Coronary artery (tissue), 2 donors: ENCODE results near the gene DEGS2.

ENCODE experiments used
- DNase-seq: peaks from one replicate; pipeline ENCODE4 v3.0.0-alpha.2; 2017; ENCODE audit warnings: low spot score
- H3K27ac ChIP-seq, 2 donors: fragments of 200-600 bp; sonication (generic); one replicate each; pipeline ENCODE4 v1.5.1; 2016 to 2019
- H3K4me3 ChIP-seq: fragments of 200-600 bp; sonication (generic); 2 replicates; pipeline ENCODE4 v1.5.1; 2016; ENCODE audit warnings: mild to moderate bottlenecking, moderate library complexity
- TF ChIP-seq, protein P1 (sequence below): fragments of 200-600 bp; sonication (generic); IDR thresholded peaks from one replicate; pipeline ENCODE4 v1.5.1; 2019; ENCODE audit warnings: antibody characterized with exemption

DEGS2 gene

GRCh38 chr14:100116134-100116533 is 43.3 kb downstream of the DEGS2 start:
- TF ChIP-seq, protein P1, sequence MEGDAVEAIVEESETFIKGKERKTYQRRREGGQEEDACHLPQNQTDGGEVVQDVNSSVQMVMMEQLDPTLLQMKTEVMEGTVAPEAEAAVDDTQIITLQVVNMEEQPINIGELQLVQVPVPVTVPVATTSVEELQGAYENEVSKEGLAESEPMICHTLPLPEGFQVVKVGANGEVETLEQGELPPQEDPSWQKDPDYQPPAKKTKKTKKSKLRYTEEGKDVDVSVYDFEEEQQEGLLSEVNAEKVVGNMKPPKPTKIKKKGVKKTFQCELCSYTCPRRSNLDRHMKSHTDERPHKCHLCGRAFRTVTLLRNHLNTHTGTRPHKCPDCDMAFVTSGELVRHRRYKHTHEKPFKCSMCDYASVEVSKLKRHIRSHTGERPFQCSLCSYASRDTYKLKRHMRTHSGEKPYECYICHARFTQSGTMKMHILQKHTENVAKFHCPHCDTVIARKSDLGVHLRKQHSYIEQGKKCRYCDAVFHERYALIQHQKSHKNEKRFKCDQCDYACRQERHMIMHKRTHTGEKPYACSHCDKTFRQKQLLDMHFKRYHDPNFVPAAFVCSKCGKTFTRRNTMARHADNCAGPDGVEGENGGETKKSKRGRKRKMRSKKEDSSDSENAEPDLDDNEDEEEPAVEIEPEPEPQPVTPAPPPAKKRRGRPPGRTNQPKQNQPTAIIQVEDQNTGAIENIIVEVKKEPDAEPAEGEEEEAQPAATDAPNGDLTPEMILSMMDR = no peak
- H3K4me3 ChIP-seq = no peak overlapping the region
- DNase-seq = no peak
- no peak overlapping the region for H3K27ac ChIP-seq

DNA sequence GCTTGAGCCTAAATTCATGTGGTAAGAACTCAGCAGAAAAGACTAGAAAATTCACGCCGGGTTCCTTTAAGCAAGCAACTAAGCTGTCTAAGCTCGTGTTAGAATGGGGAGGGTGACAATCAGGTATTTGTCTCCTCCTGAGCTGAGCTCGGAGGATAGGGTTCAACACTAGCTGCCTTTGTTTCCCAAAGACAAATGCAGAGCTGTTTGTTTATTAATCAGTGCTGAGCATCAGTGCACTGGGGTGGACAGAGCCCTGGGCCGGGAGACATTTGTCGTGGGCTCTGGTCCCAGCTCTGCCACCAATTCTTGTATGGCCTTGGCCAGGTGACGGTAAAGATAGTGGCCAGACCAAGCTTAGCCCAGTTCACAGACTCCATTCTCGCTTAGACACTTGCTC is 43.7 kb downstream of the DEGS2 start:
- no peak for DNase-seq
- Histone ChIP-seq H3K27ac (no peak overlapping the region), H3K4me3 (no peak overlapping the region)
- TF ChIP-seq, protein P1 = no peak

- no peak for DNase-seq
- TF ChIP-seq, protein P1 = no peak
- no peak overlapping the region for H3K27ac ChIP-seq
- no peak overlapping the region for H3K4me3 ChIP-seq
Measured at GRCh38 chr14:100115236-100115635, 44.2 kb downstream of the DEGS2 start.

GRCh38 chr14:100114109-100114765 is 45.2 kb downstream of the DEGS2 start:
- H3K4me3 ChIP-seq = no peak overlapping the region
- TF ChIP-seq, protein P1 = no peak
- no peak for DNase-seq
- H3K27ac ChIP-seq = no peak overlapping the region

GRCh38 chr14:100111931-100112704 is 47.3 kb downstream of the DEGS2 start:
- no peak for DNase-seq
- TF ChIP-seq, protein P1 = no peak
- no peak overlapping the region for H3K4me3 ChIP-seq
- H3K27ac ChIP-seq = peak overlapping the region in 1 of 2 donors; percentile 58

- no peak overlapping the region for H3K4me3 ChIP-seq
- TF ChIP-seq, protein P1 = no peak
- no peak for DNase-seq
- H3K27ac ChIP-seq = no peak overlapping the region
Measured at GRCh38 chr14:100110816-100111215, 48.6 kb downstream of the DEGS2 start.

DNA sequence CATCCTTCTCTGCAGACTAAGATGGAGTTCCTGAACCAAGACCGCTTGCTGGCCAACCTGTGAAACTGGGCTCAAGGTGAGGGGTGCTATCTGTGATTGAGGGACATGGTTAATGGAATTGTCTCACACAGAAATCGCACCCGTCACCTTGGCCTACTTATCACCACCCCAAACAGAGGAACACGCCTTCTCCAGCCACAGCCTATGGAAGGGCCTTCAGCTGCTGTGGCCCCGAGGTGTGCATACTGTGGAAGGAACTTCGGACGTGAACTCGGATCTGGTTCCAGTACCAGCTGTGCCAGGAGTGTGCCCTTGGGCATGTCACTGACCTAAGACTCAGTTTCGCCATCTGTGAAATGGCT is 49.9 kb downstream of the DEGS2 start:
- TF ChIP-seq, protein P1 = no peak
- Histone ChIP-seq H3K4me3 (no peak overlapping the region), H3K27ac (no peak overlapping the region)
- no peak for DNase-seq
